PC-3 (cell line): ENCODE results near the gene PTPRN.

Source experiments
- EZH2 ChIP-seq: fragments of 300-600 bp; sonication (generic); IDR thresholded peaks from one replicate; pipeline ENCODE4 v1.6.1; 2017; ENCODE audit warnings: antibody characterized with exemption, mild to moderate bottlenecking, low read length; ENCODE audit not compliant: unreplicated experiment
- TF ChIP-seq, protein P1 (sequence below): fragments of 300-600 bp; sonication (generic); conservative IDR thresholded peaks from 2 replicates; pipeline ENCODE4 v1.5.1; 2017; ENCODE audit warnings: antibody characterized with exemption, low read depth, mild to moderate bottlenecking, low read length

DNA sequence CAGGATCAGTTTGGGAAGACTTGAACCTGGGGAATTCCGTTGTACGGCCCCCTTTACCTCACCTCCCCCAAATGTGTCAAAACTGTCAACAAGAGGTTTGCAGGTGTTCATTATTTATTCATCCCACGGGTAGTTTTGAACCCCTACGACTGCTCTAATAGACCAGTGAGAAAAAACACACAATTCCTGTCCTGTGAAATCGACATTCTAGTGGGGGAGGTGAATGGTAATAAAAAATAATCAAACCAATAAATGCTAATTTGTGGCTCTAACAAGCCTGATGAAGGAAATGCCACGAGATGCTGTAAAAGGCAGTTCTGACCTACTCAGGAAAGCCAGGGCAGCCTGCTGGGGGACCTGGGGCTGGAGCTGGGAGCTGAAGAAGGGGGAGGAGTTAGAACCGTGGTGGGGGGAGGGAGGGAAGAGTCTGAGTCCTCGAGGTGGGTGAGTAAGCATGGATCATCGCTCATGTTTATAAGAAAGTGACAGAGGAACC lies 30.5 kb downstream of the PTPRN start:
- TF ChIP-seq, protein P1, sequence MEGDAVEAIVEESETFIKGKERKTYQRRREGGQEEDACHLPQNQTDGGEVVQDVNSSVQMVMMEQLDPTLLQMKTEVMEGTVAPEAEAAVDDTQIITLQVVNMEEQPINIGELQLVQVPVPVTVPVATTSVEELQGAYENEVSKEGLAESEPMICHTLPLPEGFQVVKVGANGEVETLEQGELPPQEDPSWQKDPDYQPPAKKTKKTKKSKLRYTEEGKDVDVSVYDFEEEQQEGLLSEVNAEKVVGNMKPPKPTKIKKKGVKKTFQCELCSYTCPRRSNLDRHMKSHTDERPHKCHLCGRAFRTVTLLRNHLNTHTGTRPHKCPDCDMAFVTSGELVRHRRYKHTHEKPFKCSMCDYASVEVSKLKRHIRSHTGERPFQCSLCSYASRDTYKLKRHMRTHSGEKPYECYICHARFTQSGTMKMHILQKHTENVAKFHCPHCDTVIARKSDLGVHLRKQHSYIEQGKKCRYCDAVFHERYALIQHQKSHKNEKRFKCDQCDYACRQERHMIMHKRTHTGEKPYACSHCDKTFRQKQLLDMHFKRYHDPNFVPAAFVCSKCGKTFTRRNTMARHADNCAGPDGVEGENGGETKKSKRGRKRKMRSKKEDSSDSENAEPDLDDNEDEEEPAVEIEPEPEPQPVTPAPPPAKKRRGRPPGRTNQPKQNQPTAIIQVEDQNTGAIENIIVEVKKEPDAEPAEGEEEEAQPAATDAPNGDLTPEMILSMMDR, result no peak
- TF ChIP-seq EZH2, result no peak
